ENCODE measurements around the gene GDNF.

The GDNF gene

GRCh38 chr5:37777432-37778130 lies 62.3 kb downstream of the GDNF start:
- DNase-seq, result no peak

- DNase-seq, result no peak
These were observed 63.0 kb downstream of the GDNF start for GRCh38 chr5:37776826-37777225.

- peak; percentile 22 for DNase-seq
These were observed 64.8 kb downstream of the GDNF start for GRCh38 chr5:37774912-37775483.

- no peak for DNase-seq
These were observed 66.0 kb downstream of the GDNF start for GRCh38 chr5:37773809-37774208.

GRCh38 chr5:37772255-37772654 lies 67.6 kb downstream of the GDNF start:
- DNase-seq, result no peak

- no peak for DNase-seq
These were observed 68.1 kb downstream of the GDNF start for GRCh38 chr5:37771731-37772130.

- DNase-seq, result no peak
These were observed 68.6 kb downstream of the GDNF start for GRCh38 chr5:37771203-37771611.

GRCh38 chr5:37770786-37771185 lies 69.1 kb downstream of the GDNF start:
- no peak for DNase-seq

GRCh38 chr5:37769840-37770239 lies 70.0 kb downstream of the GDNF start:
- no peak for DNase-seq

- no peak for DNase-seq
These were observed 70.7 kb downstream of the GDNF start for GRCh38 chr5:37769108-37769507.

GRCh38 chr5:37768371-37768770 lies 71.5 kb downstream of the GDNF start:
- no peak for DNase-seq

- DNase-seq, result no peak
These were observed 71.9 kb downstream of the GDNF start for GRCh38 chr5:37767961-37768360.

- DNase-seq, result no peak
These were observed 72.6 kb downstream of the GDNF start for GRCh38 chr5:37767251-37767650.

Measured in NCI-H1694 treated with DMSO at 0.1 percent for 48 hours (cell line).